Fibroblast of lung (primary cell): ENCODE measurements around the gene SEL1L2.

Experiments
- CTCF ChIP-seq, 2 donors: IDR thresholded peaks in 1 of 2; conservative IDR thresholded peaks in 1 of 2; 1 replicate in 1 of 2; 2 replicates in 1 of 2; pipeline ENCODE4 v1.5.1; 2011 to 2012; ENCODE audit warnings: low read length in 2 of 2, control low read depth in 1 of 2, inconsistent platforms in 1 of 2, low read depth in 1 of 2, mild to moderate bottlenecking in 1 of 2
- EZH2 ChIP-seq: IDR thresholded peaks from 2 replicates; pipeline ENCODE4 v1.5.1; 2012; ENCODE audit warnings: low read length, control low read depth, mild to moderate bottlenecking; ENCODE audit errors: missing control alignments

- TF ChIP-seq CTCF (conservative IDR thresholded peaks at IDR 0.05 in 1 of 2, IDR thresholded peaks at IDR 0.05 in 1 of 2; ENCODE audit: low read depth in 1 of 2, low read length in 2 of 2) = no peak
- no peak for TF ChIP-seq EZH2
Measured at GRCh38 chr20:13825465-13825864, 164.9 kb downstream of the SEL1L2 start.
